Panc1 (cell line): ENCODE results near the gene ROBO1.

Experiments
- CTCF ChIP-seq: fragments of 450-650 bp; IDR thresholded peaks from 2 replicates; pipeline ENCODE4 v1.5.1; 2017; ENCODE audit warnings: mild to moderate bottlenecking
- POLR2AphosphoS5 ChIP-seq: IDR thresholded peaks from 2 replicates; pipeline ENCODE4 v1.6.1; 2012; ENCODE audit warnings: mild to moderate bottlenecking, low read depth, low read length, moderate library complexity
- REST ChIP-seq, 2 experiments: IDR thresholded peaks; 2 replicates each; pipeline ENCODE4 v1.6.1; 2011 to 2012; ENCODE audit warnings: low read depth in 2 of 2, control low read depth in 1 of 2, low read length in 1 of 2, mild to moderate bottlenecking in 1 of 2, moderate library complexity in 1 of 2; ENCODE audit not compliant: insufficient read depth in 1 of 2
- SIN3A ChIP-seq: IDR thresholded peaks from 2 replicates; pipeline ENCODE4 v1.6.1; 2012; ENCODE audit warnings: low read depth, mild to moderate bottlenecking, low read length, moderate library complexity, borderline replicate concordance; ENCODE audit not compliant: insufficient read depth

GRCh38 chr3:79297245-79297960 is 470.4 kb downstream of the ROBO1 start:
- TF ChIP-seq CTCF (no peak), SIN3A (no peak), POLR2AphosphoS5 (no peak), REST (IDR thresholded peaks at IDR 0.05; ENCODE audit: insufficient read depth in 1 of 2, low read depth in 2 of 2, low read length in 1 of 2) (no peak)
